ENCODE results near the gene PFKFB4. TPM values are rescaled to one million over a fixed set of nuclear protein-coding genes. Genes with fewer than 3 reads are reported as not detected.
A peak's percentile ranks its signal among the peaks of the same experiment; 100 is the strongest.

PFKFB4 gene
- total and polyA plus RNA-seq, 2 donors (not counting 1 experiment from before 2014, with no cell fraction given): 1.3 to 3.3 TPM

DNA sequence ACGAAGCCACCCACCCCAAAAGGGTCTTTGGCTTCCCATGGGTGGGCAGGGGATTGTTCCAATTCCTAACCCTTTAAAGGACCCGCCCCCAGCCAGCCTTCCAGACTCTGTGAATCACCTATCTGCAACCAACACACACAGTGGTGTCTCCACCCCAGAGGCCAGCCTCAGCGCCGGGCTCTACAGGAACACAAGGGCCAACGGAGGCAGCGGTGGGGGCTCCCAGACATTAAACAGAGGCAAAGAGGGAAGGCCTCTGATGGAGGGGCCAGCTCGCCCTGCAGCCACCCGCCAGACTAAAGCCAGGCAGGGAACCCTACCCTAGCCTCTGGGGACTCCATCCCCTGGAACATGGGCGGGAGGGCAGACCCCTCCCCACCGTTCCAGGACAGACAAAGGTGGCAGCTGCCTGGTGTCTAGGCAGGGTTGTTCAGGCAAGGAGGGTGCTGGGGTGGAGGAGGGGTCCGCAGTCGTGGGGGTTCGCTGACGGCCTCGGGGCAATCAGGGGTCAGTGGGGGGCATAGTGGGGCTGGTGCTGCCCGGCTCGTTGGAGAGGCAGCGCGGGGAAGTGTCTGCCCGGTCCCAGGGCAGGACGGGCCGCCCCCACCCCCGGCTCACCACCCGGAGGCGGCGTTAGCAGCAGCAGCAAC is 53.1 kb downstream of the PFKFB4 start:
- H3K79me2 ChIP-seq (ENCODE audit: control insufficient read depth, insufficient read depth, low read length): no peaks in the 10 kb centered on the region
- peak overlapping the region; percentile 17 to 75 (median 64) for H3K4me3 ChIP-seq (ENCODE audit: control extremely low read depth in 1 of 5, extremely low read depth in 1 of 5, insufficient read depth in 1 of 5, low read depth in 2 of 5, low read length in 4 of 5)
- DNase-seq (no peak), ATAC-seq (ENCODE audit: low read depth) (no peak)
- H3K4me1 ChIP-seq (ENCODE audit: control insufficient read depth in 2 of 2, insufficient read depth in 2 of 2, low read length in 2 of 2): peaks cover 14 to 25% of the 10 kb centered on the region in 2 donors
- H4K20me1 ChIP-seq (ENCODE audit: control insufficient read depth, insufficient read depth, low read length, poor library complexity, severe bottlenecking): no peaks in the 10 kb centered on the region
- peak overlapping the region; percentile 79 for H3K9ac ChIP-seq (ENCODE audit: low read length)
- intact Hi-C loops (cut with micrococcal nuclease): no loop called here
- no peaks in the 10 kb centered on the region for H3K27me3 ChIP-seq (replicated peaks in 1 of 4; ENCODE audit: control extremely low read depth in 1 of 4, control insufficient read depth in 3 of 4, insufficient read depth in 4 of 4, low read length in 3 of 4)
- no peaks in the 10 kb centered on the region for H3K9me3 Mint-ChIP-seq (ENCODE audit: insufficient read depth)
- H3K27me3 Mint-ChIP-seq: no peaks in the 10 kb centered on the region
- H3K4me1 Mint-ChIP-seq: peaks cover 27% of the 10 kb centered on the region
- H3K4me2 ChIP-seq (replicated peaks; ENCODE audit: low read depth, low read length, poor library complexity, severe bottlenecking): peak overlapping the region; percentile 98
- H3K4me3 Mint-ChIP-seq: peak overlapping the region; percentile 79
- ChIA-PET POLR2A (interaction anchor here (0.6 to 1.6 kb wide), 7 partner anchors 24 to 239 kb away, joined by 3 to 6 read pairs (median 5); a partner anchor contains a TSS), CTCF (interaction anchor here (0.5 to 10.6 kb wide), 5 partner anchors 12 to 103 kb away, joined by 3 to 240 read pairs (median 16); a partner anchor contains a TSS)
- WGBS (ENCODE audit: insufficient coverage): 9% methylated on average over 21 of the region's 26 CpGs
- H3K27ac ChIP-seq (ENCODE audit: low read length in 2 of 2): peak overlapping the region; percentile 52 to 76
- H3K27ac Mint-ChIP-seq: peak overlapping the region; percentile 79
- H3K9me3 ChIP-seq (ENCODE audit: control extremely low read depth in 1 of 3, control insufficient read depth in 2 of 3, insufficient read depth in 1 of 3, low read length in 2 of 3): peaks cover 0 to 2% (median 0%) of the 10 kb centered on the region in 3 donors
- H3K36me3 ChIP-seq (replicated peaks in 1 of 2; ENCODE audit: control extremely low read depth in 1 of 2, control insufficient read depth in 1 of 2, extremely low read depth in 1 of 2, insufficient read depth in 2 of 2, low read length in 1 of 2): no peaks in the 10 kb centered on the region
- peak overlapping the region; percentile 89 for H2AFZ ChIP-seq (ENCODE audit: insufficient read depth, low read depth, low read length, poor library complexity, severe bottlenecking)
- TF ChIP-seq EZH2 (IDR thresholded peaks at IDR 0.05; ENCODE audit: borderline replicate concordance, insufficient read depth, low read depth, low read length, poor library complexity, severe bottlenecking) (no peak), CTCF (IDR thresholded peaks at IDR 0.05) (no peak)

GRCh38 chr3:48502728-48503168 is 53.9 kb downstream of the PFKFB4 start:
- Mint-ChIP-seq H3K4me1 (peaks cover 26% of the 10 kb centered on the region), H3K4me3 (peak overlapping the region; percentile 79), H3K9me3 (ENCODE audit: insufficient read depth) (peaks cover 2% of the 10 kb centered on the region), H3K27me3 (no peaks in the 10 kb centered on the region), H3K27ac (peak overlapping the region; percentile 79)
- TF ChIP-seq CTCF (IDR thresholded peaks at IDR 0.05) (no peak), EZH2 (IDR thresholded peaks at IDR 0.05; ENCODE audit: borderline replicate concordance, insufficient read depth, low read depth, low read length, poor library complexity, severe bottlenecking) (no peak)
- Histone ChIP-seq H3K4me1 (ENCODE audit: control insufficient read depth in 2 of 2, insufficient read depth in 2 of 2, low read length in 2 of 2) (peaks cover 14 to 24% of the 10 kb centered on the region in 2 donors), H3K27me3 (replicated peaks in 1 of 4; ENCODE audit: control extremely low read depth in 1 of 4, control insufficient read depth in 3 of 4, insufficient read depth in 4 of 4, low read length in 3 of 4) (no peaks in the 10 kb centered on the region), H3K9ac (ENCODE audit: low read length) (no peak overlapping the region), H3K9me3 (ENCODE audit: control extremely low read depth in 1 of 3, control insufficient read depth in 2 of 3, insufficient read depth in 1 of 3, low read length in 2 of 3) (peaks cover 0 to 5% (median 0%) of the 10 kb centered on the region in 3 donors), H2AFZ (ENCODE audit: insufficient read depth, low read depth, low read length, poor library complexity, severe bottlenecking) (no peak overlapping the region), H3K4me2 (replicated peaks; ENCODE audit: low read depth, low read length, poor library complexity, severe bottlenecking) (no peak overlapping the region), H4K20me1 (ENCODE audit: control insufficient read depth, insufficient read depth, low read length, poor library complexity, severe bottlenecking) (no peaks in the 10 kb centered on the region), H3K36me3 (replicated peaks in 1 of 2; ENCODE audit: control extremely low read depth in 1 of 2, control insufficient read depth in 1 of 2, extremely low read depth in 1 of 2, insufficient read depth in 2 of 2, low read length in 1 of 2) (no peaks in the 10 kb centered on the region), H3K27ac (ENCODE audit: low read length in 2 of 2) (no peak overlapping the region), H3K4me3 (ENCODE audit: control extremely low read depth in 1 of 5, extremely low read depth in 1 of 5, insufficient read depth in 1 of 5, low read depth in 2 of 5, low read length in 4 of 5) (no peak overlapping the region), H3K79me2 (ENCODE audit: control insufficient read depth, insufficient read depth, low read length) (no peaks in the 10 kb centered on the region)
- intact Hi-C loops (cut with micrococcal nuclease): no loop called here
- peak; percentile 15 for DNase-seq
- ChIA-PET CTCF (interaction anchor here (2.8 to 10.6 kb wide), 2 partner anchors 33 to 67 kb away, joined by 16 to 240 read pairs; a partner anchor contains a TSS), POLR2A (interaction anchor here (0.6 kb wide), 1 partner anchor 240 kb away, joined by 3 read pairs; no protein-coding TSS in a partner anchor)
- no peak for ATAC-seq (ENCODE audit: low read depth)
- 93% methylated on average over 6 of the region's 6 CpGs for WGBS (ENCODE audit: insufficient coverage)

Data from B cell (primary cell).